GM19238 (cell line): ENCODE data around the gene FGL2.
"Not testable (repeated sequence)": the region's sequence is repeated elsewhere in the genome, so short reads cannot be mapped to it uniquely, and the experiment has no call there.

Experiments used
- DNase-seq: peaks from one replicate; pipeline ENCODE4 v3.0.0; 2011; ENCODE audit warnings: low spot score; ENCODE audit not compliant: insufficient read length

Gene FGL2

GRCh38 chr7:77157034-77157433 is 42.6 kb downstream of the FGL2 start:
- DNase-seq = not testable (repeated sequence)

- not testable (repeated sequence) for DNase-seq
Observed at GRCh38 chr7:77155601-77156377, 43.8 kb downstream of the FGL2 start.

GRCh38 chr7:77154917-77155464 is 44.6 kb downstream of the FGL2 start:
- DNase-seq = not testable (repeated sequence)

- DNase-seq = not testable (repeated sequence)
Observed at GRCh38 chr7:77152232-77152631, 47.4 kb downstream of the FGL2 start.
